OCI-LY1 (cell line): ENCODE data around the gene DCDC1.

Experiments
- H2AFZ ChIP-seq: fragments of 200-600 bp; sonication (generic), shearing (Covaris generic); 2 replicates; pipeline ENCODE4 v1.6.0; 2014; ENCODE audit warnings: antibody characterized with exemption, mild to moderate bottlenecking, low read length
- H3F3A ChIP-seq: fragments of 200-600 bp; sonication (generic), shearing (Covaris generic); 2 replicates; pipeline ENCODE4 v1.6.0; 2014; ENCODE audit warnings: mild to moderate bottlenecking, antibody characterized with exemption, low read length, moderate library complexity; ENCODE audit not compliant: insufficient read depth
- H3K27ac ChIP-seq: fragments of 200-600 bp; sonication (generic); 2 replicates; pipeline ENCODE4 v1.5.1; 2014; ENCODE audit warnings: low read length, mixed run types, mild to moderate bottlenecking, low read depth; ENCODE audit not compliant: poor library complexity, severe bottlenecking
- H3K27me3 ChIP-seq: fragments of 200-600 bp; sonication (generic); 2 replicates; pipeline ENCODE4 v1.6.0; 2014; ENCODE audit warnings: antibody characterized with exemption, mild to moderate bottlenecking, low read length, moderate library complexity; ENCODE audit not compliant: insufficient read depth
- H3K36me3 ChIP-seq: fragments of 200-600 bp; sonication (generic); 2 replicates; pipeline ENCODE4 v1.6.1; 2014; ENCODE audit warnings: mild to moderate bottlenecking, antibody characterized with exemption, low read length, moderate library complexity, mixed read lengths; ENCODE audit not compliant: insufficient read depth
- H3K4me1 ChIP-seq: fragments of 200-600 bp; sonication (generic); 2 replicates; pipeline ENCODE4 v1.5.1; 2014; ENCODE audit warnings: mild to moderate bottlenecking, low read length, moderate library complexity; ENCODE audit not compliant: insufficient read depth, severe bottlenecking
- H3K4me2 ChIP-seq: fragments of 200-600 bp; sonication (generic), shearing (Covaris generic); 2 replicates; pipeline ENCODE4 v1.6.1; 2014; ENCODE audit warnings: low read length
- H3K4me3 ChIP-seq: fragments of 200-600 bp; sonication (generic); 2 replicates; pipeline ENCODE4 v1.5.1; 2014; ENCODE audit warnings: low read length, low read depth, mild to moderate bottlenecking, mixed read lengths; ENCODE audit not compliant: poor library complexity, severe bottlenecking
- H3K79me2 ChIP-seq: fragments of 200-600 bp; shearing (Covaris generic); 2 replicates; pipeline ENCODE4 v1.6.1; 2016; ENCODE audit warnings: mixed run types, low read length, mixed read lengths; ENCODE audit not compliant: insufficient read depth
- H3K9ac ChIP-seq: fragments of 200-600 bp; sonication (generic), shearing (Covaris generic); 2 replicates; pipeline ENCODE4 v1.6.1; 2014; ENCODE audit warnings: mild to moderate bottlenecking, low read length, mixed read lengths
- H3K9me2 ChIP-seq: fragments of 200-600 bp; sonication (generic), shearing (Covaris generic); 2 replicates; pipeline ENCODE4 v1.6.1; 2014; ENCODE audit warnings: low read depth, mild to moderate bottlenecking, low read length, mixed read lengths
- H3K9me3 ChIP-seq: fragments of 200-600 bp; shearing (Covaris generic); 2 replicates; pipeline ENCODE4 v1.6.1; 2014; ENCODE audit warnings: low read length, mixed read lengths
- H4K20me1 ChIP-seq: fragments of 200-600 bp; sonication (generic), shearing (Covaris generic); 2 replicates; pipeline ENCODE4 v1.6.0; 2016; ENCODE audit warnings: mild to moderate bottlenecking, low read length; ENCODE audit not compliant: insufficient read depth
- EZH2 ChIP-seq: fragments of 200-600 bp; sonication (generic), shearing (Covaris generic); IDR thresholded peaks from 2 replicates; pipeline ENCODE4 v1.8.0; 2017; ENCODE audit warnings: borderline replicate concordance, mixed run types, mild to moderate bottlenecking, antibody characterized with exemption, low read length, moderate library complexity, mixed read lengths
- TF ChIP-seq, protein P1 (sequence below): fragments of 200-600 bp; sonication (generic), shearing (Covaris generic); IDR thresholded peaks from 2 replicates; pipeline ENCODE4 v1.5.1; 2017; ENCODE audit warnings: mild to moderate bottlenecking, antibody characterized with exemption, low read length, moderate library complexity, mixed read lengths

Gene DCDC1

GRCh38 chr11:31259797-31260196 lies 109.7 kb downstream of the DCDC1 start:
- Histone ChIP-seq H3K27ac (no peak overlapping the region), H4K20me1 (no peaks in the 10 kb centered on the region), H3K9me2 (no peaks in the 10 kb centered on the region), H3K36me3 (no peaks in the 10 kb centered on the region), H3K27me3 (no peaks in the 10 kb centered on the region), H3F3A (no peaks in the 10 kb centered on the region), H3K9ac (no peak overlapping the region), H3K4me3 (no peak overlapping the region), H3K79me2 (no peaks in the 10 kb centered on the region), H3K9me3 (no peaks in the 10 kb centered on the region), H2AFZ (no peak overlapping the region), H3K4me1 (no peaks in the 10 kb centered on the region), H3K4me2 (no peak overlapping the region)
- TF ChIP-seq, protein P1, sequence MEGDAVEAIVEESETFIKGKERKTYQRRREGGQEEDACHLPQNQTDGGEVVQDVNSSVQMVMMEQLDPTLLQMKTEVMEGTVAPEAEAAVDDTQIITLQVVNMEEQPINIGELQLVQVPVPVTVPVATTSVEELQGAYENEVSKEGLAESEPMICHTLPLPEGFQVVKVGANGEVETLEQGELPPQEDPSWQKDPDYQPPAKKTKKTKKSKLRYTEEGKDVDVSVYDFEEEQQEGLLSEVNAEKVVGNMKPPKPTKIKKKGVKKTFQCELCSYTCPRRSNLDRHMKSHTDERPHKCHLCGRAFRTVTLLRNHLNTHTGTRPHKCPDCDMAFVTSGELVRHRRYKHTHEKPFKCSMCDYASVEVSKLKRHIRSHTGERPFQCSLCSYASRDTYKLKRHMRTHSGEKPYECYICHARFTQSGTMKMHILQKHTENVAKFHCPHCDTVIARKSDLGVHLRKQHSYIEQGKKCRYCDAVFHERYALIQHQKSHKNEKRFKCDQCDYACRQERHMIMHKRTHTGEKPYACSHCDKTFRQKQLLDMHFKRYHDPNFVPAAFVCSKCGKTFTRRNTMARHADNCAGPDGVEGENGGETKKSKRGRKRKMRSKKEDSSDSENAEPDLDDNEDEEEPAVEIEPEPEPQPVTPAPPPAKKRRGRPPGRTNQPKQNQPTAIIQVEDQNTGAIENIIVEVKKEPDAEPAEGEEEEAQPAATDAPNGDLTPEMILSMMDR: no peak
- no peak for TF ChIP-seq EZH2

DNA sequence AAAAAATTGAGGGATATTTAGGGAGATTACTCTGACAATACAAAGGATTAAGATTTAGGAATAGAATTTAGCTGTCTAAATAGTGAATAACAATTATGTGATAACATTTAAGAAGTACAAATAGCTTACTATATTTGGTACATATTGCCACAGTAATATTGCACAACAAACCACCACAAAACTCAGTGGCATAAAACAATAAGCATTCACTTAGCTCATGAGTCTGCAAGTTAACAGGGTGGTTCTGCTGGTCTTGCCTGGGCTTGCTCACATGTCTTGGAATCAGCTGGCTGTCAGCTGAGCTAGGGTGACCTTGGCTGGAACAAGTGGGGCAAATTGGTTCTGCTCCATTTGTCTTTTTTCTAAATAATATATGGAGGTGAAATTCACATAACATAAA lies 115.1 kb downstream of the DCDC1 start:
- no peaks in the 10 kb centered on the region for H3F3A ChIP-seq
- H3K27me3 ChIP-seq: no peaks in the 10 kb centered on the region
- H3K9me3 ChIP-seq: no peaks in the 10 kb centered on the region
- TF ChIP-seq, protein P1: no peak
- TF ChIP-seq EZH2: no peak
- no peak overlapping the region for H3K4me2 ChIP-seq
- no peaks in the 10 kb centered on the region for H3K9me2 ChIP-seq
- no peak overlapping the region for H2AFZ ChIP-seq
- no peaks in the 10 kb centered on the region for H3K36me3 ChIP-seq
- no peak overlapping the region for H3K27ac ChIP-seq
- H4K20me1 ChIP-seq: no peaks in the 10 kb centered on the region
- H3K9ac ChIP-seq: no peak overlapping the region
- H3K79me2 ChIP-seq: no peaks in the 10 kb centered on the region
- H3K4me3 ChIP-seq: no peak overlapping the region
- H3K4me1 ChIP-seq: no peaks in the 10 kb centered on the region

GRCh38 chr11:31248768-31249167 lies 120.8 kb downstream of the DCDC1 start:
- no peak for TF ChIP-seq EZH2
- TF ChIP-seq, protein P1: no peak
- no peaks in the 10 kb centered on the region for H3K9me3 ChIP-seq
- H3K4me3 ChIP-seq: no peak overlapping the region
- H3K79me2 ChIP-seq: no peaks in the 10 kb centered on the region
- no peaks in the 10 kb centered on the region for H3K4me1 ChIP-seq
- no peak overlapping the region for H3K4me2 ChIP-seq
- H3K27me3 ChIP-seq: no peaks in the 10 kb centered on the region
- H3K27ac ChIP-seq: no peak overlapping the region
- no peak overlapping the region for H2AFZ ChIP-seq
- H3K36me3 ChIP-seq: no peaks in the 10 kb centered on the region
- H3K9ac ChIP-seq: no peak overlapping the region
- no peaks in the 10 kb centered on the region for H3K9me2 ChIP-seq
- H4K20me1 ChIP-seq: no peaks in the 10 kb centered on the region
- no peaks in the 10 kb centered on the region for H3F3A ChIP-seq
